ENCODE measurements around the gene PPP1R15B. TPM values are rescaled to one million over a fixed set of nuclear protein-coding genes. Genes with fewer than 3 reads are reported as not detected.
A peak's percentile ranks its signal among the peaks of the same experiment; 100 is the strongest.
"Not testable (repeated sequence)": the region's sequence is repeated elsewhere in the genome, so short reads cannot be mapped to it uniquely, and the experiment has no call there.

The PPP1R15B gene
- total RNA-seq, 2 experiments from 2014 or later = 64.7 to 66.0 TPM

- no peak overlapping the region for H3K27ac Mint-ChIP-seq
- H3K9me3 Mint-ChIP-seq (ENCODE audit: insufficient read depth) = no peaks in the 10 kb centered on the region
- no peaks in the 10 kb centered on the region for H3K4me1 Mint-ChIP-seq (ENCODE audit: low read depth)
- H3K27me3 Mint-ChIP-seq (ENCODE audit: low read depth) = no peaks in the 10 kb centered on the region
- ChIA-PET POLR2A (interaction anchor here (1.1 kb wide), 1 partner anchor 72 kb away, joined by 4 read pairs; no protein-coding TSS in a partner anchor), CTCF (interaction anchor here (0.6 to 28.2 kb wide), 37 partner anchors 8 to 381 kb away, joined by 3 to 1090 read pairs (median 4); partner anchors contain the start of genes MDM4 and PIK3C2B)
- peaks cover 24% of the 10 kb centered on the region for H3K36me3 Mint-ChIP-seq (ENCODE audit: low read depth)
- DNase-seq = peak; percentile 86
- ATAC-seq = peak; percentile 93
- no peak overlapping the region for H3K4me3 Mint-ChIP-seq
Observed at GRCh38 chr1:204431310-204432184, 19.9 kb upstream of the PPP1R15B start.

GRCh38 chr1:204429746-204430145, 18.1 kb upstream of the PPP1R15B start:
- no peak for ATAC-seq
- ChIA-PET CTCF (interaction anchor here (0.8 to 28.2 kb wide), 8 partner anchors 9 to 86 kb away, joined by 3 to 1090 read pairs (median 10); partner anchors contain the start of genes MDM4 and PIK3C2B), POLR2A (no interaction called here)
- H3K27me3 Mint-ChIP-seq (ENCODE audit: low read depth) = no peaks in the 10 kb centered on the region
- no peak for DNase-seq
- peaks cover 33% of the 10 kb centered on the region for H3K36me3 Mint-ChIP-seq (ENCODE audit: low read depth)
- no peaks in the 10 kb centered on the region for H3K4me1 Mint-ChIP-seq (ENCODE audit: low read depth)
- H3K4me3 Mint-ChIP-seq = no peak overlapping the region
- H3K9me3 Mint-ChIP-seq (ENCODE audit: insufficient read depth) = no peaks in the 10 kb centered on the region
- no peak overlapping the region for H3K27ac Mint-ChIP-seq

- Mint-ChIP-seq H3K36me3 (ENCODE audit: low read depth) (peaks cover 28% of the 10 kb centered on the region), H3K9me3 (ENCODE audit: insufficient read depth) (no peaks in the 10 kb centered on the region), H3K27me3 (ENCODE audit: low read depth) (no peaks in the 10 kb centered on the region), H3K27ac (no peak overlapping the region), H3K4me1 (ENCODE audit: low read depth) (no peaks in the 10 kb centered on the region), H3K4me3 (no peak overlapping the region)
- CTCF ChIA-PET = interaction anchor here (1.4 to 28.2 kb wide), 5 partner anchors 21 to 380 kb away, joined by 3 to 1090 read pairs (median 10); partner anchors contain the start of gene PIK3C2B
- ATAC-seq = no peak
- DNase-seq = no peak
- POLR2A ChIA-PET = no interaction called here
Observed at GRCh38 chr1:204426971-204427701, 15.5 kb upstream of the PPP1R15B start.

GRCh38 chr1:204426474-204426873, 14.9 kb upstream of the PPP1R15B start:
- CTCF ChIA-PET = interaction anchor here (1.4 to 16.3 kb wide), 3 partner anchors 22 to 380 kb away, joined by 3 to 226 read pairs (median 7); no protein-coding TSS in a partner anchor
- no peaks in the 10 kb centered on the region for H3K27me3 Mint-ChIP-seq (ENCODE audit: low read depth)
- no peak for ATAC-seq
- no peaks in the 10 kb centered on the region for H3K9me3 Mint-ChIP-seq (ENCODE audit: insufficient read depth)
- no peak overlapping the region for H3K27ac Mint-ChIP-seq
- POLR2A ChIA-PET = no interaction called here
- no peak overlapping the region for H3K4me3 Mint-ChIP-seq
- no peaks in the 10 kb centered on the region for H3K4me1 Mint-ChIP-seq (ENCODE audit: low read depth)
- no peak for DNase-seq
- peaks cover 23% of the 10 kb centered on the region for H3K36me3 Mint-ChIP-seq (ENCODE audit: low read depth)

GRCh38 chr1:204426035-204426436, 14.4 kb upstream of the PPP1R15B start:
- DNase-seq (no peak), ATAC-seq (no peak)
- Mint-ChIP-seq H3K27me3 (ENCODE audit: low read depth) (no peaks in the 10 kb centered on the region), H3K4me1 (ENCODE audit: low read depth) (no peaks in the 10 kb centered on the region), H3K36me3 (ENCODE audit: low read depth) (peaks cover 21% of the 10 kb centered on the region), H3K9me3 (ENCODE audit: insufficient read depth) (no peaks in the 10 kb centered on the region), H3K4me3 (no peak overlapping the region), H3K27ac (no peak overlapping the region)
- ChIA-PET CTCF (interaction anchor here (1.4 to 16.3 kb wide), 3 partner anchors 22 to 381 kb away, joined by 3 to 226 read pairs (median 7); no protein-coding TSS in a partner anchor), POLR2A (no interaction called here)

- Mint-ChIP-seq H3K36me3 (ENCODE audit: low read depth) (peaks cover 19% of the 10 kb centered on the region), H3K4me1 (ENCODE audit: low read depth) (peaks cover 7% of the 10 kb centered on the region), H3K9me3 (ENCODE audit: insufficient read depth) (no peaks in the 10 kb centered on the region), H3K27me3 (ENCODE audit: low read depth) (no peaks in the 10 kb centered on the region), H3K4me3 (no peak overlapping the region), H3K27ac (no peak overlapping the region)
- ATAC-seq = no peak
- DNase-seq = no peak
- CTCF ChIA-PET = interaction anchor here (1.8 to 16.3 kb wide), 3 partner anchors 23 to 79 kb away, joined by 5 to 226 read pairs (median 7); no protein-coding TSS in a partner anchor
- POLR2A ChIA-PET = no interaction called here
Observed at GRCh38 chr1:204424621-204425020, 13.0 kb upstream of the PPP1R15B start.

- ATAC-seq; H3K9me3 Mint-ChIP-seq (ENCODE audit: insufficient read depth); DNase-seq; H3K27ac Mint-ChIP-seq; H3K4me3 Mint-ChIP-seq; POLR2A ChIA-PET; H3K27me3 Mint-ChIP-seq (ENCODE audit: low read depth): not testable (repeated sequence)
- Mint-ChIP-seq H3K36me3 (ENCODE audit: low read depth) (peaks cover 17% of the 10 kb centered on the region), H3K4me1 (ENCODE audit: low read depth) (peaks cover 28% of the 10 kb centered on the region)
- CTCF ChIA-PET = interaction anchor here (1.1 to 2.3 kb wide), 4 partner anchors 10 to 81 kb away, joined by 3 to 17 read pairs (median 4); no protein-coding TSS in a partner anchor
Observed at GRCh38 chr1:204422061-204422705, 10.6 kb upstream of the PPP1R15B start.

- peaks cover 29% of the 10 kb centered on the region for H3K4me1 Mint-ChIP-seq (ENCODE audit: low read depth)
- no peak overlapping the region for H3K27ac Mint-ChIP-seq
- no peak for ATAC-seq
- POLR2A ChIA-PET = interaction anchor here (0.6 kb wide), 2 partner anchors 9 to 14 kb away, joined by 3 read pairs; no protein-coding TSS in a partner anchor
- H3K9me3 Mint-ChIP-seq (ENCODE audit: insufficient read depth) = no peaks in the 10 kb centered on the region
- no peak for DNase-seq
- peaks cover 13% of the 10 kb centered on the region for H3K36me3 Mint-ChIP-seq (ENCODE audit: low read depth)
- H3K4me3 Mint-ChIP-seq = no peak overlapping the region
- CTCF ChIA-PET = interaction anchor here (1.5 to 2.3 kb wide), 3 partner anchors 10 to 82 kb away, joined by 3 to 17 read pairs (median 4); no protein-coding TSS in a partner anchor
- H3K27me3 Mint-ChIP-seq (ENCODE audit: low read depth) = no peaks in the 10 kb centered on the region
Observed at GRCh38 chr1:204421441-204421840, 9.8 kb upstream of the PPP1R15B start.

- Mint-ChIP-seq H3K27ac (no peak overlapping the region), H3K4me1 (ENCODE audit: low read depth) (peaks cover 31% of the 10 kb centered on the region), H3K27me3 (ENCODE audit: low read depth) (no peaks in the 10 kb centered on the region), H3K36me3 (ENCODE audit: low read depth) (peaks cover 6% of the 10 kb centered on the region), H3K9me3 (ENCODE audit: insufficient read depth) (no peaks in the 10 kb centered on the region), H3K4me3 (no peak overlapping the region)
- DNase-seq (no peak), ATAC-seq (no peak)
- POLR2A ChIA-PET = interaction anchor here (0.6 kb wide), 1 partner anchor 13 kb away, joined by 3 read pairs; no protein-coding TSS in a partner anchor
- CTCF ChIA-PET = interaction anchor here (1.0 to 4.2 kb wide), 2 partner anchors 12 to 26 kb away, joined by 3 to 49 read pairs; no protein-coding TSS in a partner anchor
Observed at GRCh38 chr1:204420039-204421004, 8.7 kb upstream of the PPP1R15B start.

GRCh38 chr1:204419064-204419403, 7.4 kb upstream of the PPP1R15B start:
- H3K4me3 Mint-ChIP-seq = no peak overlapping the region
- ChIA-PET POLR2A (no interaction called here), CTCF (interaction anchor here (4.2 kb wide), 1 partner anchor 13 kb away, joined by 49 read pairs; no protein-coding TSS in a partner anchor)
- no peak for ATAC-seq
- DNase-seq = no peak
- H3K4me1 Mint-ChIP-seq (ENCODE audit: low read depth) = peaks cover 31% of the 10 kb centered on the region
- H3K27ac Mint-ChIP-seq = peak overlapping the region; percentile 0
- H3K36me3 Mint-ChIP-seq (ENCODE audit: low read depth) = peaks cover 6% of the 10 kb centered on the region
- no peaks in the 10 kb centered on the region for H3K27me3 Mint-ChIP-seq (ENCODE audit: low read depth)
- no peaks in the 10 kb centered on the region for H3K9me3 Mint-ChIP-seq (ENCODE audit: insufficient read depth)
